CD4-positive, alpha-beta T cell (primary cell): ENCODE data around the gene PXDN. TPM values are rescaled to one million over a fixed set of nuclear protein-coding genes. Genes with fewer than 3 reads are reported as not detected.

Experiments used
- ATAC-seq: fragments of 200-7000 bp; cut with Tn5 transposase; one replicate; pipeline ENCODE4 v1.10.0; 2022; ENCODE audit warnings: mild to moderate bottlenecking; ENCODE audit not compliant: poor library complexity
- CTCF ChIA-PET: fragments of 350-600 bp; sonication (Branson Sonifier 250); formaldehyde crosslinking; loops from one replicate; lab custom pipeline; 2021; ENCODE audit warnings: antibody characterized with exemption, inconsistent platforms; lab: Charles Lee
- POLR2A ChIA-PET: fragments of 350-600 bp; sonication (Branson Sonifier 250); formaldehyde crosslinking; loops from one replicate; lab custom pipeline; 2021; ENCODE audit warnings: antibody characterized with exemption, inconsistent platforms; lab: Charles Lee
- DNase-seq, 14 experiments: peaks; one replicate each; pipeline ENCODE4 v3.0.0-alpha.2; 2013 to 2020; ENCODE audit warnings: mixed read lengths in 2 of 14
- H3K27ac ChIP-seq, 2 donors: one replicate each; pipeline versions ENCODE4 v1.5.1 to v1.7.0; 2013; ENCODE audit warnings: low read length in 2 of 2, low read depth in 1 of 2, mild to moderate bottlenecking in 1 of 2
- H3K27me3 ChIP-seq, 2 experiments: 1 replicate in 1 of 2; 2 replicates in 1 of 2; pipeline versions ENCODE4 v1.6.1 to v1.7.0; 2013; ENCODE audit warnings: low read length in 2 of 2, control low read depth in 1 of 2, mild to moderate bottlenecking in 1 of 2, moderate library complexity in 1 of 2; ENCODE audit not compliant: insufficient read depth in 2 of 2, control insufficient read depth in 1 of 2
- H3K36me3 ChIP-seq: one replicate; pipeline ENCODE4 v1.6.1; 2013; ENCODE audit warnings: low read length, control low read depth; ENCODE audit not compliant: insufficient read depth
- H3K4me1 ChIP-seq: one replicate; pipeline ENCODE4 v1.6.1; 2013; ENCODE audit warnings: low read length, control low read depth; ENCODE audit not compliant: insufficient read depth
- H3K4me3 ChIP-seq: one replicate; pipeline ENCODE4 v1.5.1; 2013; ENCODE audit warnings: mild to moderate bottlenecking, low read length, moderate library complexity
- H3K9me3 ChIP-seq, 2 experiments: 1 replicate in 1 of 2; 2 replicates in 1 of 2; pipeline versions ENCODE4 v1.6.1 to v1.7.0; 2013; ENCODE audit warnings: low read length in 2 of 2, mild to moderate bottlenecking in 2 of 2, control low read depth in 1 of 2, moderate library complexity in 1 of 2; ENCODE audit not compliant: control insufficient read depth in 1 of 2, insufficient read depth in 1 of 2
- H3K27ac Mint-ChIP-seq: one replicate; pipeline ENCODE4 v1.8.0; 2020; ENCODE audit warnings: mixed read lengths
- H3K27me3 Mint-ChIP-seq: one replicate; pipeline ENCODE4 v1.8.0; 2021; ENCODE audit warnings: mixed read lengths
- H3K36me3 Mint-ChIP-seq: one replicate; pipeline ENCODE4 v1.8.0; 2021; ENCODE audit warnings: low read depth, mixed read lengths
- H3K4me1 Mint-ChIP-seq: one replicate; pipeline ENCODE4 v1.8.0; 2021; ENCODE audit warnings: low read depth, mixed read lengths
- H3K4me3 Mint-ChIP-seq: one replicate; pipeline ENCODE4 v1.8.0; 2020; ENCODE audit warnings: mild to moderate bottlenecking, mixed read lengths
- H3K9me3 Mint-ChIP-seq: one replicate; pipeline ENCODE4 v1.8.0; 2020; ENCODE audit warnings: mixed read lengths
- CTCF ChIP-seq: fragments of 200-600 bp; IDR thresholded peaks from one replicate; pipeline ENCODE4 v1.8.0; 2022; ENCODE audit warnings: antibody characterized with exemption, mild to moderate bottlenecking
- intact Hi-C, 2 experiments: fragments of 100-400 bp; cut with DNase I in 1 of 2; cut with micrococcal nuclease in 1 of 2; formaldehyde crosslinking; loops; one replicate each; pipeline versions ENCODE4 v1.15.1 to v1.9.0; 2023 to 2025; cut with DNase I, micrococcal nuclease
- total RNA-seq, 174 experiments: library from RNA in 2 of 174; stranded (reverse) in 2 of 174; gene quantifications; one replicate each; pipeline ENCODE4 v1.2.3 and lab custom pipeline; 2021 to 2026

The PXDN gene
- total RNA-seq, 2 experiments from 2014 or later = 0.47 to 0.84 TPM

GRCh38 chr2:1598041-1598710, 146.1 kb downstream of the PXDN start:
- no peaks in the 10 kb centered on the region for H3K36me3 Mint-ChIP-seq
- ChIA-PET POLR2A (no interaction called here), CTCF (no interaction called here)
- Histone ChIP-seq H3K4me3 (no peak overlapping the region), H3K4me1 (no peaks in the 10 kb centered on the region), H3K9me3 (peaks cover 0 to 63% of the 10 kb centered on the region in 2 experiments), H3K36me3 (no peaks in the 10 kb centered on the region), H3K27me3 (no peaks in the 10 kb centered on the region), H3K27ac (no peak overlapping the region)
- intact Hi-C loops = no loop called here
- H3K9me3 Mint-ChIP-seq = no peaks in the 10 kb centered on the region
- no peak overlapping the region for H3K4me3 Mint-ChIP-seq
- no peak for ATAC-seq
- peaks cover 5% of the 10 kb centered on the region for H3K27me3 Mint-ChIP-seq
- DNase-seq = no peak
- no peaks in the 10 kb centered on the region for H3K4me1 Mint-ChIP-seq
- no peak for TF ChIP-seq CTCF
- no peak overlapping the region for H3K27ac Mint-ChIP-seq

GRCh38 chr2:1595274-1595673, 149.0 kb downstream of the PXDN start:
- ChIA-PET POLR2A (no interaction called here), CTCF (no interaction called here)
- no peaks in the 10 kb centered on the region for H3K36me3 Mint-ChIP-seq
- TF ChIP-seq CTCF = no peak
- no peak overlapping the region for H3K4me3 Mint-ChIP-seq
- no peak overlapping the region for H3K27ac Mint-ChIP-seq
- no peaks in the 10 kb centered on the region for H3K9me3 Mint-ChIP-seq
- Histone ChIP-seq H3K4me3 (no peak overlapping the region), H3K4me1 (no peaks in the 10 kb centered on the region), H3K36me3 (no peaks in the 10 kb centered on the region), H3K9me3 (peaks cover 0 to 61% of the 10 kb centered on the region in 2 experiments), H3K27ac (no peak overlapping the region), H3K27me3 (peaks cover 0 to 8% of the 10 kb centered on the region in 2 experiments)
- H3K4me1 Mint-ChIP-seq = no peaks in the 10 kb centered on the region
- ATAC-seq (no peak), DNase-seq (no peak)
- intact Hi-C loops = no loop called here
- H3K27me3 Mint-ChIP-seq = peaks cover 10% of the 10 kb centered on the region

DNA sequence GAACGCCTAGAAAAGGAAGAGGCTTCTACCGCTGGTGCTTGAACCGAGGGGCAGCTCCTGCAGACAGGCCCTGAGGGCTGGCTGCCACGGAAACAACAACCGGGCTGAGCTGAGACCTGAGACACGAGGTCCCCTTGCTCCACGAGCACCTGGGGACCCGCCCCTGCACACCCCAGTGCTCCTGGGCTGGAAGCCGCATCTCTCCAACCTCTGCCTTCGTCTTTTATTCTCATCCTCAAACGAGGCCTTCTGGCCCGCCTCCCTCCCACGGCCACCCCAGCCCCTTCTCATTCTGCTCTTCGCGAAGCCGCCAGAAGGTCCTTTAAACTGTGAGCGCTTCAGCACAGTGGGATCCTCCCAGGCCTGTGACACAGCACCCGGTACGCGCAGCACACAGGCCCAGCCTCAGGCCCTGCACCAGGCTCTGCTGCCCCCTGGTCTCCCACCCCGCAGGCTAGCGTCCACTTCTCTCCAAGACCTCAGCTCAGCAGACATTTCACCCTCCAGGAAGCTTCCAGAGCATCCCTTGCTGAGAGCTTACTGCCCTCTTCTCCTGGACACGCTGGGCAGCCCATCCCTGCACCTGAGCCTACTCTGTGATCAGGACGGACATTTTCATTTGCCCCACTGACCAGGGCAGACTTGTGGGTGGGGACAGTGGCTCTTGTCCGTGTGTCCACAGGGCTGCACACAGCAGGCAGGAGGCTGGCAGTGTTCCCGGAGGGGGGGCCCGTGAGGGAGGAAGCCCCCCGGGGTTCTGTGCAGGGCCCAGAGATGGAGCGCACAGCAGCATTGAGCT, 149.7 kb downstream of the PXDN start:
- Mint-ChIP-seq H3K36me3 (no peaks in the 10 kb centered on the region), H3K27me3 (peaks cover 17% of the 10 kb centered on the region), H3K27ac (no peak overlapping the region), H3K4me3 (no peak overlapping the region), H3K4me1 (no peaks in the 10 kb centered on the region), H3K9me3 (no peaks in the 10 kb centered on the region)
- Histone ChIP-seq H3K27me3 (peaks cover 0 to 8% of the 10 kb centered on the region in 2 experiments), H3K4me1 (no peaks in the 10 kb centered on the region), H3K27ac (no peak overlapping the region), H3K4me3 (no peak overlapping the region), H3K9me3 (peaks cover 0 to 55% of the 10 kb centered on the region in 2 experiments), H3K36me3 (no peaks in the 10 kb centered on the region)
- TF ChIP-seq CTCF = no peak
- ChIA-PET POLR2A (no interaction called here), CTCF (no interaction called here)
- DNase-seq = peak in 1 of 14 experiments; percentile 27
- no peak for ATAC-seq
- intact Hi-C loops = no loop called here
